Trophoblast cell (in vitro differentiated cells and primary cell): Measurements from ENCODE around the gene CELA2A.
A peak's percentile ranks its signal among the peaks of the same experiment; 100 is the strongest.

Experiments
- DNase-seq, 2 donors: peaks; one replicate each; pipeline ENCODE4 v3.0.0-alpha.2; 2016
- H2AFZ ChIP-seq: 2 replicates; pipeline ENCODE4 v1.6.1; 2013; ENCODE audit warnings: low read length, moderate library complexity, mild to moderate bottlenecking; ENCODE audit not compliant: insufficient read depth, poor library complexity
- H2AK5ac ChIP-seq: 2 replicates; pipeline ENCODE4 v1.6.1; 2013; ENCODE audit warnings: mild to moderate bottlenecking, low read length
- H2BK120ac ChIP-seq: 2 replicates; pipeline ENCODE4 v1.6.1; 2013; ENCODE audit warnings: low read length, mild to moderate bottlenecking, moderate library complexity; ENCODE audit not compliant: insufficient read depth, poor library complexity
- H2BK12ac ChIP-seq: 2 replicates; pipeline ENCODE4 v1.6.1; 2013; ENCODE audit warnings: mild to moderate bottlenecking, low read length, moderate library complexity
- H2BK5ac ChIP-seq: 2 replicates; pipeline ENCODE4 v1.6.1; 2013; ENCODE audit warnings: low read length, low read depth, moderate library complexity, mild to moderate bottlenecking; ENCODE audit not compliant: poor library complexity
- H3K14ac ChIP-seq: 2 replicates; pipeline ENCODE4 v1.6.1; 2013; ENCODE audit warnings: mild to moderate bottlenecking, low read length
- H3K18ac ChIP-seq: 2 replicates; pipeline ENCODE4 v1.6.1; 2013; ENCODE audit warnings: mild to moderate bottlenecking, low read length
- H3K23ac ChIP-seq: 2 replicates; pipeline ENCODE4 v1.6.1; 2013; ENCODE audit warnings: low read length
- H3K27ac ChIP-seq: 2 replicates; pipeline ENCODE4 v1.5.1; 2013; ENCODE audit warnings: low read depth, mild to moderate bottlenecking, inconsistent platforms, low read length, moderate library complexity
- H3K27me3 ChIP-seq: 2 replicates; pipeline ENCODE4 v1.6.1; 2013; ENCODE audit warnings: inconsistent platforms, mild to moderate bottlenecking, low read length, moderate library complexity; ENCODE audit not compliant: insufficient read depth
- H3K36me3 ChIP-seq, 2 experiments: 1 replicate in 1 of 2; 2 replicates in 1 of 2; pipeline ENCODE4 v1.6.1; 2013; ENCODE audit warnings: low read length in 2 of 2, mild to moderate bottlenecking in 2 of 2, moderate library complexity in 1 of 2; ENCODE audit not compliant: insufficient read depth in 2 of 2, control insufficient read depth in 1 of 2
- H3K4ac ChIP-seq: 2 replicates; pipeline ENCODE4 v1.6.1; 2013; ENCODE audit warnings: low read depth, mild to moderate bottlenecking, low read length, moderate library complexity
- H3K4me1 ChIP-seq, 2 experiments: 1 replicate in 1 of 2; 2 replicates in 1 of 2; pipeline ENCODE4 v1.6.1; 2013; ENCODE audit warnings: low read length in 2 of 2, mild to moderate bottlenecking in 2 of 2, moderate library complexity in 1 of 2; ENCODE audit not compliant: insufficient read depth in 2 of 2, control insufficient read depth in 1 of 2
- H3K4me2 ChIP-seq: 2 replicates; pipeline ENCODE4 v1.6.1; 2013; ENCODE audit warnings: inconsistent platforms, mild to moderate bottlenecking, low read length, moderate library complexity
- H3K4me3 ChIP-seq: 2 replicates; pipeline ENCODE4 v1.5.1; 2013; ENCODE audit warnings: mild to moderate bottlenecking, low read depth, low read length, inconsistent platforms
- H3K79me1 ChIP-seq: one replicate; pipeline ENCODE4 v1.6.1; 2013; ENCODE audit warnings: low read length
- H3K79me2 ChIP-seq: 2 replicates; pipeline ENCODE4 v1.6.1; 2013; ENCODE audit warnings: low read length, mild to moderate bottlenecking; ENCODE audit not compliant: control insufficient read depth, insufficient read depth, poor library complexity
- H3K9ac ChIP-seq: 2 replicates; pipeline ENCODE4 v1.6.1; 2013; ENCODE audit warnings: mild to moderate bottlenecking, low read length
- H3K9me3 ChIP-seq: 2 replicates; pipeline ENCODE4 v1.6.1; 2013; ENCODE audit warnings: low read depth, mild to moderate bottlenecking, control low read depth, inconsistent platforms, low read length; ENCODE audit not compliant: insufficient read depth
- H4K12ac ChIP-seq: 2 replicates; pipeline ENCODE4 v1.6.1; 2013; ENCODE audit warnings: low read depth, mild to moderate bottlenecking, low read length, moderate library complexity
- H4K8ac ChIP-seq: 2 replicates; pipeline ENCODE4 v1.6.1; 2013; ENCODE audit warnings: low read depth, mild to moderate bottlenecking, low read length, moderate library complexity
- H4K91ac ChIP-seq: one replicate; pipeline ENCODE4 v1.6.1; 2013; ENCODE audit warnings: low read depth, mild to moderate bottlenecking, low read length, moderate library complexity
- WGBS: extraction: QIAGEN DNeasy Blood & Tissue Kit; methylation state at CpG from one replicate; pipeline ENCODE4 v1.1.7; 2013; ENCODE audit warnings: missing lambda C conversion rate; ENCODE audit not compliant: insufficient read length, insufficient coverage; ENCODE audit errors: extremely low coverage; 5-methylcytosine and 5-hydroxymethylcytosine counted together

CELA2A gene

GRCh38 chr1:15504436-15504835 is 47.9 kb downstream of the CELA2A start:
- Histone ChIP-seq H3K14ac (no peak overlapping the region), H3K18ac (no peak overlapping the region), H4K91ac (no peak overlapping the region), H2BK12ac (no peak overlapping the region), H2AFZ (no peak overlapping the region), H3K4me3 (no peak overlapping the region), H2AK5ac (no peak overlapping the region), H3K4ac (no peak overlapping the region), H2BK120ac (no peak overlapping the region), H4K12ac (no peak overlapping the region), H3K4me2 (no peak overlapping the region), H3K9me3 (peaks cover 2% of the 10 kb centered on the region), H3K79me1 (no peaks in the 10 kb centered on the region), H3K36me3 (peaks cover 4 to 5% of the 10 kb centered on the region in 2 experiments), H3K79me2 (no peaks in the 10 kb centered on the region), H3K23ac (no peak overlapping the region), H3K4me1 (peaks cover 7 to 16% of the 10 kb centered on the region in 2 experiments), H4K8ac (no peak overlapping the region), H3K9ac (no peak overlapping the region), H3K27me3 (no peaks in the 10 kb centered on the region), H2BK5ac (no peak overlapping the region), H3K27ac (no peak overlapping the region)
- no peak for DNase-seq
- no CpG with 5 or more reads among the region's 4 CpGs for WGBS

GRCh38 chr1:15506831-15507230 is 50.3 kb downstream of the CELA2A start:
- H3K4ac ChIP-seq = no peak overlapping the region
- H4K8ac ChIP-seq = no peak overlapping the region
- H2BK5ac ChIP-seq = no peak overlapping the region
- no peak overlapping the region for H3K4me3 ChIP-seq
- no peak overlapping the region for H2AFZ ChIP-seq
- WGBS = no CpG with 5 or more reads among the region's 17 CpGs
- H4K91ac ChIP-seq = no peak overlapping the region
- no peak overlapping the region for H3K9ac ChIP-seq
- H2AK5ac ChIP-seq = no peak overlapping the region
- H3K23ac ChIP-seq = no peak overlapping the region
- no peak overlapping the region for H3K18ac ChIP-seq
- H3K9me3 ChIP-seq = peaks cover 2% of the 10 kb centered on the region
- H3K27me3 ChIP-seq = no peaks in the 10 kb centered on the region
- H3K79me2 ChIP-seq = no peaks in the 10 kb centered on the region
- no peak overlapping the region for H3K14ac ChIP-seq
- H3K4me1 ChIP-seq = peaks cover 0 to 6% of the 10 kb centered on the region in 2 experiments
- H3K79me1 ChIP-seq = no peaks in the 10 kb centered on the region
- peaks cover 4 to 5% of the 10 kb centered on the region in 2 experiments for H3K36me3 ChIP-seq
- H3K4me2 ChIP-seq = no peak overlapping the region
- DNase-seq = no peak
- no peak overlapping the region for H4K12ac ChIP-seq
- no peak overlapping the region for H2BK120ac ChIP-seq
- no peak overlapping the region for H3K27ac ChIP-seq
- H2BK12ac ChIP-seq = no peak overlapping the region

- Histone ChIP-seq H4K12ac (no peak overlapping the region), H2BK120ac (no peak overlapping the region), H3K79me2 (no peaks in the 10 kb centered on the region), H4K91ac (no peak overlapping the region), H3K4me3 (no peak overlapping the region), H3K27ac (no peak overlapping the region), H3K4me2 (no peak overlapping the region), H2AK5ac (no peak overlapping the region), H4K8ac (no peak overlapping the region), H2AFZ (no peak overlapping the region), H3K23ac (no peak overlapping the region), H3K4me1 (peaks cover 0 to 6% of the 10 kb centered on the region in 2 experiments), H2BK12ac (no peak overlapping the region), H3K18ac (no peak overlapping the region), H3K14ac (no peak overlapping the region), H3K4ac (no peak overlapping the region), H3K27me3 (no peaks in the 10 kb centered on the region), H3K36me3 (peaks cover 4 to 7% of the 10 kb centered on the region in 2 experiments), H3K79me1 (no peaks in the 10 kb centered on the region), H3K9me3 (peaks cover 2% of the 10 kb centered on the region), H3K9ac (no peak overlapping the region), H2BK5ac (no peak overlapping the region)
- WGBS = no CpG with 5 or more reads among the region's 5 CpGs
- no peak for DNase-seq
Observed at GRCh38 chr1:15507278-15507677, 50.7 kb downstream of the CELA2A start.

- no peak overlapping the region for H3K14ac ChIP-seq
- no CpG with 5 or more reads among the region's 12 CpGs for WGBS
Observed at GRCh38 chr1:15508700-15509487, 52.4 kb downstream of the CELA2A start.

More at GRCh38 chr1:15508700-15509487, 52.4 kb downstream of the CELA2A start:
- Histone ChIP-seq H3K27me3 (no peaks in the 10 kb centered on the region), H2AK5ac (no peak overlapping the region), H2AFZ (no peak overlapping the region), H4K12ac (no peak overlapping the region), H3K9ac (peak overlapping the region; percentile 23), H3K23ac (no peak overlapping the region), H3K79me2 (no peaks in the 10 kb centered on the region), H3K4me3 (no peak overlapping the region), H2BK120ac (no peak overlapping the region), H3K27ac (no peak overlapping the region), H3K36me3 (peaks cover 4 to 7% of the 10 kb centered on the region in 2 experiments), H3K4me1 (peaks cover 0 to 6% of the 10 kb centered on the region in 2 experiments), H2BK5ac (no peak overlapping the region), H3K4me2 (no peak overlapping the region), H3K4ac (no peak overlapping the region), H2BK12ac (no peak overlapping the region), H3K18ac (no peak overlapping the region), H3K9me3 (peaks cover 2% of the 10 kb centered on the region), H4K8ac (no peak overlapping the region), H3K79me1 (no peaks in the 10 kb centered on the region), H4K91ac (no peak overlapping the region)
- DNase-seq = no peak
